IPS-11a (cell line): Measurements from ENCODE around the gene TSPEAR.
"Not testable (repeated sequence)": the region's sequence is repeated elsewhere in the genome, so short reads cannot be mapped to it uniquely, and the experiment has no call there.

ENCODE experiments used
- H3K4me3 ChIP-seq: one replicate; pipeline ENCODE4 v1.5.1; 2013; ENCODE audit warnings: low read depth, low read length, control low read depth

TSPEAR gene

GRCh38 chr21:44555200-44555875, 156.0 kb downstream of the TSPEAR start:
- no peak overlapping the region for H3K4me3 ChIP-seq

DNA sequence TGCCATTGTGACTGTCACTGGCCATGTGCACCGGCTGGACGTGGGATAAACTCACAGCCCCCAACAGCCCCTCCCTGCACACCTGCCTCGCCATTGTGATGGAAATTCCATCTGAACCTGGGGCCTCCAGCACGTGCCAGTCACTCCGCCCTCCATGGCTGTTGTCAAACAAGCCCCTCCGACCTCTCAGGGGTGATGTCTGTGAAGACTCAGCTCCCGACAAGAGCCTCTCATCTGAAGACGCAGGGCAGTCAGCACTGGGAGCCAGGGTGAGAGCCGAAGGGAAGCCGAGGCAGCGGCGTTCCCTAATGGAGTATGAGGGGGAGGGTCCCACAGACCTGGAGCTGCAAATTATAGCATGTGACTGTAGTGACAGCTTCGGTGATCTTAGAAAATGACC, 158.7 kb downstream of the TSPEAR start:
- no peak overlapping the region for H3K4me3 ChIP-seq

DNA sequence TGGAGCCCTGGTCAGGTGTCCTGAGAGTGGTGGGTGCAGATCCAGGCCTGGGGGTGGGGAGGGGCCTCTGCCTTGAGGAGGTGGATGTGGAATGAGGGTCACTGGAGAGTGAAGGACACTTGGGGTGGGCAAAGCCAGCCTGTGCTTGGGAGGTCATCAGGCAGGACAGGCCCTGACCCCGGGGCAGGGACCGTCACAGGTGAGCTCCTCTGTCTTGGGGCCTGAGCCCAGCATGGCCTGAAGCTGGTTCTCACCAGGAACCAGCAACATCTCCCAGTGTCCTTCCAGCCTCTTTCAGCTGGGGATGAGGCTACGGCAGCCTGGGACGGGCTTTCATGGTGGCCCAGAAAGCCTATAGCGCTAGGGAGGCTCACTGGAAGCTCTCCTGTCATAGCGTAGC, 159.2 kb downstream of the TSPEAR start:
- H3K4me3 ChIP-seq = no peak overlapping the region

DNA sequence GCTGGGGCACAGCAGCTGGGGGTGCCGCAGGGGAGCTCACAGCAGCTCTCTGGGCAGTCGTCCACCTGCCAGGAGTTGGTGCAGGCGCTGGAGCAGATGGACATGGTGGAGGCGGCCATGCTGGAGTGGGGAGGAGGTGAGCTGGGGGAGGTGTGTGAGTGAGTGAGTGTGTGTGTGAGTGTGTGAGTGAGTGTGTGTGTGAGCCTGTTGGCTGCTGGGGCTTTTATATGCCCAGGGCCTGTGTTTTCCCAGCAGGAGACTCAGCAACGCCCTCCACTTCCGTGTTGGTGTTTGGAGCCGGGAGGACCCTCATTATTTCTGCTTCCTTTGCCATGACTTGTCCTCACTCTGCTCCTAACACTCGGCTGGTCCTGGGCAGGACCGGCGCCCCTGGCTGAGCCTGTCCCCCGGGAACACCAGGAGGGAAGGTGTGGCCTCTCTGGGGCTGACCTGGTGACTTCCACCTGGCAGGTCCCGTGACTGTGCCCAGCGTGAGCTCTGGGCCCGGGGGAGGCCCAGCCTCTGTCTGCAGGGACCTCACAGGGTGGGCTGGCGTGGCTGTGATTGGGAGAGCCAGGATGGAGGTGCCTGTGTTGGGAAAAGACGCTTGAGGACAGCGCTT, 159.9 kb downstream of the TSPEAR start, which contains the start of gene KRTAP10-2:
KRTAP10-2 (minus strand) TSS at position 166 of the 622 bp plus-strand sequence; CDS start at position 119, 47 bp downstream.
- H3K4me3 ChIP-seq = no peak within 1 kb of the TSS

- no peak overlapping the region for H3K4me3 ChIP-seq
Measured at GRCh38 chr21:44550807-44551206, 160.6 kb downstream of the TSPEAR start.

DNA sequence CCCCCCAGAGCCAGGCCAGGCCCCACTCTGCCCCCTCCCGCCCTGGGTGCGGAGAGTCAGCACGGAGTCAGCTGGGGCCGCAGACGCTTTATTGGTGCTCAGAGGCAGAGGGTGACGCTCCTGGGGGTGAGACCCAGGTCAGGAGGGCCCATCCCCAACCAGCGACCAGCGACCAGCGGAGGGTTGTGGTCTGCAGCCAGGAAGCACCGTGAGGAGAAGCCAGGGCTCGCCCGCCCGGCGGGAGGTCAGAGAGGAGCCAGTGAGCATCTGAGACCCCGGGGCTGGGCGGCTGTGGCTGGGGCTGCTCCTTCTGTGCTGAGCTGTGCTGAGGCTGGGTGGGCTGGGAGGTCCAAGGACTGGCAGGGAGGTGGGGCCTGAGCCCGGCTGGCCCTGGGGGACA, 161.1 kb downstream of the TSPEAR start:
- H3K4me3 ChIP-seq = not testable (repeated sequence)

DNA sequence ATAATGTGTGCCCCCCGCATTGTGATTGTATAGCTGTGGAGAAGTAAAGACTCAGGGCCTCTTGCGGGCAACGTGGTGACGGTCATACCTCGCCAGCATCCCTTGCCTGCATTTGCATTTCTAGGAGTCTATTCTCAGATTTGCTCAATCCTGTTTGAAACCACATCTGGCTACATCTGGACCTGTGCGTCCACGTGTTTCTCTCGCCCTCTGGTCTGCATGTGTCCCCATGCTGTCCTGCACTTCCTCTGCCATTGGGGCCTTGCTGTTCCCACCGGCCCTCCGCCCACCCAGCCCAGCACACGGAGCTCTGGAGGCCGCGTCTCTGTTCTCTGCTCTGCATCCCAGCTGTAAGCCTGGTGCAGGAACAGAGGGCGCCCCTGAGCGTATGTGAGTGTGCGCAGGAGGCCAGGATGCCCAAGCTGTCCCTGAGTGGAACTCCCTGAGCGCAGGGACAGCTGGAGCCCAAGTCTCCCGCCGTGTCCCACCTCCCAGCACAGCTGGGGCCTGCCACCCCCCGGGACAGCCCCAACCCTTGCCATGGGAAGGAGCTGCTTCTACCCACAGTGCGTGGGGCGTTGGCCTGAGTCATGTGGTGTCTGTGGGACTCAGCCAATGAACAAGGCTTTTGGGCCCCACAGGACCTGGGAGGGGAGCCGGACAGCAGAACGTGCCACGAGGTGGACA, 161.7 kb downstream of the TSPEAR start:
- no peak overlapping the region for H3K4me3 ChIP-seq

- no peak overlapping the region for H3K4me3 ChIP-seq
Measured at GRCh38 chr21:44548922-44549321, 162.4 kb downstream of the TSPEAR start.

DNA sequence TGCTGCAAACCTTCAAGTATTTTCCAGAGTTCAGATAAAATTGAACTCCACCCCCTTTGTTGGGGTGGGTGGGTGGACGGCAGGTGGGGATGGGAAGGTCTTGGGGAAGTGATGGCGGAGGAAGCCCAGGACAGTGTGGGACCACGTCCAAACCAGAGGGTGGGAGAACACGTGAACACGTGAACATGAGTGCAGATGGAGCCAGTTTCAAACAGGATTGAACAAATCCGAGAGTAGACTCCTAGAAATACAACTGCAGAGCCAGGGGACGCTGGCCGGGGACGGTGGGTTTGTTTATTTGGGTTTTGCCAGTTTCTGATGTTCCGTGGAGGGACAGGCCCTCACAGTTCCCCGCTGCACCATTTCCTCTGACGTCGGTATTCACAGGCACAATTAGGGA, 163.0 kb downstream of the TSPEAR start:
- H3K4me3 ChIP-seq = no peak overlapping the region

GRCh38 chr21:44547656-44548331, 163.6 kb downstream of the TSPEAR start:
- H3K4me3 ChIP-seq = no peak overlapping the region

GRCh38 chr21:44544566-44544965, 166.8 kb downstream of the TSPEAR start:
- H3K4me3 ChIP-seq = no peak overlapping the region

- H3K4me3 ChIP-seq = no peak overlapping the region
Measured at GRCh38 chr21:44542716-44543115, 168.7 kb downstream of the TSPEAR start.

GRCh38 chr21:44540741-44541288, 170.6 kb downstream of the TSPEAR start:
- H3K4me3 ChIP-seq = no peak overlapping the region

GRCh38 chr21:44539991-44540666, 171.2 kb downstream of the TSPEAR start, which contains the start of gene KRTAP10-1:
Gene KRTAP10-1, minus strand, starts transcription at chr21:44540195. Its CDS starts 45 bp downstream, at chr21:44540150.
- no peak within 1 kb of the TSS for H3K4me3 ChIP-seq

DNA sequence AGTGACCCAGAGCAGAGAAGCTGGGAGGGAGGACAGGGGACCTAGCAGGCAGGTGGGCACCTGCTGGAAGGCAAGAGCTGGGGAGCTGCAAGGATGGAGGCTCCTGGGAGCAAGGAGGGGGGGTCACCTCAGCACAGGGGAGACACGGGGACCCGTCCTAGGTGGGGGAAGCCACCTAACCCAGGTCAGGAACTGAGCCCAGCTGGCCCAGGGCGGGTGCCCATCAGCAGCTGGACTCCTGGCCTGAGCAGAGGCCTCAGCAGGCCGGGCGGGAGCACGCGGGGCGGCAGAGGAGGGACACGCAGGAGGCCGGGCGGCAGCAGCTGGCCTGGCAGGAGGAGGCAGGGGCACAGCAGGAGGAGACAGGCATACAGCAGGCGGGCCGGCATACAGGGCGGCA, 172.3 kb downstream of the TSPEAR start:
- H3K4me3 ChIP-seq = no peak overlapping the region

DNA sequence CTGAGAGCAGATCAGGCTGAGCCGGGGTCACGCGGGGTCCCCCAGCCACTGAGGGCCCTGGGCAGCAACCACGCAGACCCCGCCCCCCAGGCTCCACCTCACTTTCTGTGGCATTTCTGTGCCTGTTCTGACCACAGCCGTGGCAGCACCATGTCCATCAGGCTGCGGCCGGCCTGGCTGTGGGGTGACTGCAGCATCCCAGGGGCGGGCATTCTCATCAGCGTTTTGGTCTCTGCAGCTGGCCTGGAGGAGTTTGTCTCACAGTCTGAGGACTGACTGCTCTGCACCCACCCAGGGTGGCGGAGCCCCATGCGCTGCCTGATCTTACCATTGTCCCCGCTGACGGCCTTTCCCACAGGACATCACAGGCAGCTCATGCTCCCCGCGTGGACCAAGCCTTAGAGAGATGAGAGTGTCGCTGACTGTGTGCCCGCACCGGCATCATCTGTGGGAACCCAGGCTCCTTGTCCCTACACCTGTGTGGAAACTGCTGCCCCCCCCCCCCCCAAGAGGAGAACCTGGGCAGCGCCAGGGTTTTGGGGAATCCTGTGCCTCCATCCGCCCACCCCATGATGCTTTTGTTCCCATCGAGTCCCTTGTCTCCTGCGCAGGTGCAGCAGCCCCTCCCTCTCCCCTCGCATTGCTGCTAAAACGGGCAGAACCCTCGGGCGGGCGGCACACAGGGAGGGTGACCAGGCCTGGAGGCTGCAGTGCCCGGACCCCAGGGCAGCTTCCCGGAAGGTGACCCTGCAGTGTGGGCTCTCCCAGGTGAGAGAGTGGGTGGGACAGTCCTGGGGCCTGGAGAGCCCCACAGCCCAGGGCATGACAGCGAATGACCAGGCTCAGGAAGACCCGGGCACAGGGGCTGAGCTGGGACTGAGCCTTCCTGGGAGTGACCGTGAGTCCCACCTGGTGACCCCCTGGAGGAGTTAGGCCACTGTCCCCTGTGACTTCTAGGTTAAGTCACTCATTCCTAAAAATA, 173.2 kb downstream of the TSPEAR start:
- H3K4me3 ChIP-seq = no peak overlapping the region

DNA sequence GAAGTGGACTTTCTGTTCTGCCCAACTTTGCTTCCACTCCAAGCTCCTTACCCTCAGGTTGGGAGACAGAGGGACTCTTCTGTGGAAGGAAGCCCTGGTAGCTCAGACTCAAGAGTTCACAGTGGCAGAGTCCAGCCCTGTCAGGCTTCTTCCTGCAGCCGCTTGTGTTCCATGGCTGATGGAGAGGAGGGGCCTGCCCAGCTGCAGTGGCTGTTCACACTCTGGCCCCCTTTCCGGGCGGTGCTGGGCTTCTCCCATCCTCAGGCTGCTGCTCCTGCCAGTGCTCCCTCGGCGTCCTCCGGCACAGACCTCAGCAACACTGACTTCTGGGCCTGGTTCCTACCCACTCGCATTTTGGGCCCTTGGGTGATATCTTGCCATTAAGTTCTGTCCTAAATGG, 175.4 kb downstream of the TSPEAR start:
- H3K4me3 ChIP-seq = no peak overlapping the region

- no peak overlapping the region for H3K4me3 ChIP-seq
Measured at GRCh38 chr21:44534688-44535087, 176.7 kb downstream of the TSPEAR start.

GRCh38 chr21:44533891-44534627, 177.3 kb downstream of the TSPEAR start:
- H3K4me3 ChIP-seq = no peak overlapping the region
